K562 (cell line): ENCODE measurements around the gene C4orf50.

Experiments
- ATF2 ChIP-seq: sonication (generic); formaldehyde crosslinking; IDR thresholded peaks from 2 replicates; pipeline ENCODE4 v1.8.1; 2022; ENCODE audit warnings: missing genetic modification reagents
- BMI1 ChIP-seq: fragments of 150-350 bp; IDR thresholded peaks from 2 replicates; pipeline ENCODE4 v1.6.1; 2014; ENCODE audit warnings: low read length
- CEBPB ChIP-seq: fragments of 450-650 bp; IDR thresholded peaks from 2 replicates; pipeline ENCODE4 v1.6.1; 2016; ENCODE audit warnings: missing genetic modification characterization, missing compliant biosample characterization
- FOS ChIP-seq: IDR thresholded peaks from 3 replicates; pipeline ENCODE4 v1.6.1; 2011; ENCODE audit not compliant: insufficient read length; ENCODE audit errors: extremely low read depth
- MAFG ChIP-seq: fragments of 450-650 bp; conservative IDR thresholded peaks from 2 replicates; pipeline ENCODE4 v1.6.1; 2016; ENCODE audit warnings: missing genetic modification characterization, missing compliant biosample characterization
- MYNN ChIP-seq, 2 experiments: sonication (generic); formaldehyde crosslinking in 1 of 2; IDR thresholded peaks; 2 replicates each; pipeline versions ENCODE4 v1.5.0 to v1.6.1; 2016 to 2020; ENCODE audit warnings: antibody characterized with exemption in 1 of 2, missing genetic modification reagents in 1 of 2
- NR0B1 ChIP-seq: fragments of 450-650 bp; IDR thresholded peaks from one replicate; pipeline ENCODE4 v1.6.1; 2018; ENCODE audit warnings: mild to moderate bottlenecking, moderate library complexity; ENCODE audit not compliant: partially characterized antibody
- SIN3A ChIP-seq, 2 experiments: fragments of 150-350 bp in 1 of 2; IDR thresholded peaks; 2 replicates each; pipeline ENCODE4 v1.6.1; 2011 to 2016; ENCODE audit warnings: borderline replicate concordance in 2 of 2, low read depth in 2 of 2, low read length in 2 of 2, mild to moderate bottlenecking in 2 of 2, moderate library complexity in 2 of 2; ENCODE audit not compliant: control insufficient read depth in 1 of 2
- TOE1 ChIP-seq, 2 experiments: fragments of 450-650 bp in 1 of 2; sonication (generic) in 1 of 2; formaldehyde crosslinking in 1 of 2; IDR thresholded peaks; 2 replicates each; pipeline versions ENCODE4 v1.7.1 to v1.8.0; 2016 to 2022; ENCODE audit warnings: borderline replicate concordance in 2 of 2, mild to moderate bottlenecking in 2 of 2, antibody characterized with exemption in 1 of 2, inconsistent platforms in 1 of 2, low read depth in 1 of 2, missing genetic modification reagents in 1 of 2, moderate library complexity in 1 of 2
- ZBTB33 ChIP-seq: sonication (generic); formaldehyde crosslinking; IDR thresholded peaks from 2 replicates; pipeline ENCODE4 v1.8.1; 2023; ENCODE audit warnings: mild to moderate bottlenecking, missing genetic modification reagents

GRCh38 chr4:5989236-5990225 lies 28.7 kb downstream of the C4orf50 start:
- TF ChIP-seq NR0B1 (no peak), MYNN (IDR thresholded peaks at IDR 0.05) (no peak), MYNN (CRISPR knock-in tag; IDR thresholded peaks at IDR 0.05) (no peak), BMI1 (no peak), ATF2 (no peak), SIN3A (IDR thresholded peaks at IDR 0.05; ENCODE audit: borderline replicate concordance in 2 of 2, control insufficient read depth in 1 of 2, low read depth in 2 of 2, low read length in 2 of 2) (no peak), ZBTB33 (no peak), MAFG (tag) (no peak), FOS (no peak), TOE1 (IDR thresholded peaks at IDR 0.05; ENCODE audit: borderline replicate concordance) (no peak), TOE1 (CRISPR knock-in tag; IDR thresholded peaks at IDR 0.05; ENCODE audit: borderline replicate concordance, low read depth) (no peak), CEBPB (tag) (no peak)
